Activated naive CD8-positive, alpha-beta T cell treated with anti-CD3 and anti-CD28 coated beads, Interleukin-2, amount 10 ng/mL, durations not matched to agents 7 days and 5 days (primary cell): ENCODE data around the gene DZIP3. TPM values are rescaled to one million over a fixed set of nuclear protein-coding genes. Genes with fewer than 3 reads are reported as not detected.

Experiments used
- ATAC-seq: fragments of 150-1000 bp; cut with Tn5 transposase; one replicate; pipeline ENCODE4 v1.10.0; 2021; ENCODE audit warnings: low read depth, moderate library complexity
- POLR2A ChIA-PET: fragments of 350-600 bp; sonication (Branson Sonifier 250); formaldehyde crosslinking; loops from one replicate; lab custom pipeline; 2021; ENCODE audit warnings: antibody characterized with exemption; lab: Charles Lee
- DNase-seq: peaks from one replicate; pipeline ENCODE4 v3.0.0; 2021
- H3K27ac Mint-ChIP-seq: one replicate; pipeline ENCODE4 v1.8.0; 2022; ENCODE audit warnings: mild to moderate bottlenecking, mixed read lengths
- H3K27me3 Mint-ChIP-seq: one replicate; pipeline ENCODE4 v1.8.0; 2022; ENCODE audit warnings: mild to moderate bottlenecking, moderate library complexity, mixed read lengths
- H3K36me3 Mint-ChIP-seq: one replicate; pipeline ENCODE4 v1.8.0; 2021; ENCODE audit warnings: mild to moderate bottlenecking, mixed read lengths
- H3K4me1 Mint-ChIP-seq: one replicate; pipeline ENCODE4 v1.8.0; 2021; ENCODE audit warnings: mixed read lengths
- H3K4me3 Mint-ChIP-seq: one replicate; pipeline ENCODE4 v1.8.0; 2022; ENCODE audit warnings: mild to moderate bottlenecking, moderate library complexity, mixed read lengths
- H3K9me3 Mint-ChIP-seq: one replicate; pipeline ENCODE4 v1.8.0; 2021; ENCODE audit warnings: mixed read lengths
- total RNA-seq, 2 experiments: library from RNA; stranded (reverse); gene quantifications; one replicate each; pipeline ENCODE4 v1.2.3, GENCODE V29; 2021

DZIP3 gene
- total RNA-seq, result 10 to 100 TPM; 25.2 to 29.9 TPM

DNA sequence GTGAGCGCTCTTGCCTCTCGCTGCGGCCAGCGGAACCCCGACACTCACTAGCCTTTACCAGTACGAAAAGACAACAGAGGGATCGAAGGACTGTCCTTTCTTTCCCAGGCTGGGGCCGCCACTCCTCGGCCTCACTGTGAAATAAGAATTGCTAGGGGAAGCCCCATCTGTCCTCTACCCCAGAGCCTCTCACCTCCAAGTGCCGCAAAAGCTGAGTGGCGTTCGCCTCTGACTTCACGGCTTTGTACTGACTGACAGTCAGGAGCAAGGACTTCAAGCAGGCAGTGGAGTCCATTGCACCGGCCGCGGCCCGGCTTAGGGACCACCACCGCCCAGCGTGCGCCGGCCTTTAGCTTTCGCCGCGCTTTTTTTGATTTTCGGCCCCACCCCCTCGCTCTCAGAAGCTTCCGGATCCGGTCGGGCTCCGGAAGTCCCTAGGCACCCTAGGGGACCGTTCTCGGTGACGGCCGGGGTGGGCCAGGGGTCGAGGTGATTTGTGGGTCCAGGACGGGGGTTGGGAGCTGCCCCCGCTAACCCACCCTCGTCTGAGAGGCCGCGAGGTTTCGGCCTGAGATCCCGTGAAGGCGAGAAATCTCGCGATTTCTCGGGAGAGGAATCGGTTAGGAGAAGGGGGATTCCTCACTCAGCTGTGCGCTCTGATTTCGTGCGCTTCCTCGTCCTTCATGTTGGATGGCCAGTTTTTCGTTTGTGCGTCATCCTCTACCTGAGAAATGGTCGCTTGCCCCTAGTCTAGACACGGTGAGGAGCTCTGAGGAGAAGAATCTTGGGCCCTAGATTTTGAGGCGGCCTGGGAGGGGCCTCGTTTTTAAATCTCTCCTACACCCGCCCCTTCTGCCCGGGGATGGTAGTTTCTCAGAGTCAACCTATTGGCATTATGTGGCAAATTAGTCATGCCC lies at the start of gene DZIP3, which contains the start of gene CIP2A:
DZIP3 (plus strand) TSS at position 642 of the 917 bp plus-strand sequence. CDS start 15,685 bp downstream, outside the sequence.
CIP2A (minus strand) TSS at position 358 of the 917 bp plus-strand sequence; CDS start at position 295, 63 bp downstream.
- no peaks in the 10 kb centered on the region for H3K27me3 Mint-ChIP-seq
- ATAC-seq, result peak; percentile 91
- no peaks in the 10 kb centered on the region for H3K9me3 Mint-ChIP-seq
- peak within 1 kb of the TSS; percentile 99 for H3K27ac Mint-ChIP-seq
- H3K4me3 Mint-ChIP-seq, result peak within 1 kb of the TSS; percentile 100
- DNase-seq, result peak; percentile 88
- H3K36me3 Mint-ChIP-seq, result peaks cover 24% of the 10 kb centered on the region
- POLR2A ChIA-PET, result interaction anchor here (0.6 to 4.9 kb wide), 11 partner anchors 11 to 366 kb away, joined by 3 to 151 read pairs (median 5); partner anchors contain the start of gene TRAT1
- peaks cover 40% of the 10 kb centered on the region for H3K4me1 Mint-ChIP-seq

DNA sequence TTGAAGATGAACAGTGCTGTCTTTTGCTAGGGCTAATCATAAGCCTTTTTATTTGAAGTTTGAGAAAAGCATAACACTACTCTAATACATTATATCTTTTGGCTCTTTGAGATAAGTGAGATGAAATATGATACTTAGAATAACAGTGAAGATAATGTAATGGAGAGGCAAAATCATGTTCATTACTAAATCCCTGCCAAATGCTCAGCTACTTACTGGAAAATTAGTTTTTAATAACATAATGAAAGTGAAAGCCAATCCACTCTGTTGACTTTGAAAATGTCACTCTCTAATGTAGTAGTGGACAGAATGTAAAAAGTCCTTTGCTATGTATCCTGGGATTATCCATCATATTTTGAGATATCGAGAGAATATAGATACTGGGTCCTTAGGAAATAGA lies 43.3 kb upstream of the DZIP3 start:
- no peaks in the 10 kb centered on the region for H3K9me3 Mint-ChIP-seq
- ATAC-seq (no peak), DNase-seq (no peak)
- H3K36me3 Mint-ChIP-seq, result peaks cover 47% of the 10 kb centered on the region
- H3K4me3 Mint-ChIP-seq, result no peak overlapping the region
- no peaks in the 10 kb centered on the region for H3K27me3 Mint-ChIP-seq
- POLR2A ChIA-PET, result no interaction called here
- no peak overlapping the region for H3K27ac Mint-ChIP-seq
- peaks cover 4% of the 10 kb centered on the region for H3K4me1 Mint-ChIP-seq

GRCh38 chr3:108546692-108547091 lies 42.8 kb upstream of the DZIP3 start:
- POLR2A ChIA-PET, result no interaction called here
- Mint-ChIP-seq H3K4me3 (no peak overlapping the region), H3K4me1 (peaks cover 4% of the 10 kb centered on the region), H3K36me3 (peaks cover 48% of the 10 kb centered on the region), H3K27ac (no peak overlapping the region), H3K9me3 (no peaks in the 10 kb centered on the region), H3K27me3 (no peaks in the 10 kb centered on the region)
- DNase-seq (no peak), ATAC-seq (no peak)

DNA sequence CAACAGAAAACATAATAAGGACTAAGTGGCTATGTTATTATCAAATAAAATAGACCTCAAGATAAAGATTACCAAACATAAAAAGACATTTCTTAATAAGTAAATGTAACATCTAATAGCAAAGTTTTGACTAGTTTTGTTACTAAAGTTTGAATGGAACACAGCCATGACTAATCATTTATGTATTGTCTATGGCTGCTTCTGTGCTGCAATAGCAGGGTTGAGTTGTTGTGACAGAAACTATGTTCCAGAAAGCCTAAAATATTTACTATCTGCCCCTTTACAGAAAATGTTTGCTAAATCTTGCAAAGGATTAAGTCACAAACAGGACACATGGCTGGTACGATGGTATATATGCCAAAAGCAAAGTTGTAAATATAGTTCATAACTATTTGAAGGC lies 41.2 kb upstream of the DZIP3 start:
- Mint-ChIP-seq H3K27me3 (no peaks in the 10 kb centered on the region), H3K27ac (no peak overlapping the region), H3K4me1 (peaks cover 4% of the 10 kb centered on the region), H3K4me3 (no peak overlapping the region), H3K9me3 (no peaks in the 10 kb centered on the region), H3K36me3 (peaks cover 40% of the 10 kb centered on the region)
- POLR2A ChIA-PET, result no interaction called here
- DNase-seq (no peak), ATAC-seq (no peak)

DNA sequence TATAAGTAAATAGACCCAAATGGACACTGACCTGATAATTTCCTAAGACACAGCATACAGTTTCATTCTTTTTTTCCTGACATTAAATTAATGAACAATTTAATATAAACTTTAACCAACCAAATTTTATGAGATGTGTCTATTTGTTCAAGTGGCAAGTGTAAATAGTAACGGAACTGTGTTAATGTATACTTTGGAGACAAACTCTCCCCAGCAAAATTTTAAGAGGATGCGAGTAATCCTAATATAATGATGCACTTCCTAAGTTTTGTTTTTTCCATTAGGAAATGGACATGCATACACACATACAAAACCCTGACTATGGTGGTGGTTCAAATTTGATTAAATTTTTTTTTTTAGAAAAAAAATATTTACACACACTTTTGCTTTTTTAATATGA lies 40.6 kb upstream of the DZIP3 start:
- H3K36me3 Mint-ChIP-seq, result peaks cover 34% of the 10 kb centered on the region

DNA sequence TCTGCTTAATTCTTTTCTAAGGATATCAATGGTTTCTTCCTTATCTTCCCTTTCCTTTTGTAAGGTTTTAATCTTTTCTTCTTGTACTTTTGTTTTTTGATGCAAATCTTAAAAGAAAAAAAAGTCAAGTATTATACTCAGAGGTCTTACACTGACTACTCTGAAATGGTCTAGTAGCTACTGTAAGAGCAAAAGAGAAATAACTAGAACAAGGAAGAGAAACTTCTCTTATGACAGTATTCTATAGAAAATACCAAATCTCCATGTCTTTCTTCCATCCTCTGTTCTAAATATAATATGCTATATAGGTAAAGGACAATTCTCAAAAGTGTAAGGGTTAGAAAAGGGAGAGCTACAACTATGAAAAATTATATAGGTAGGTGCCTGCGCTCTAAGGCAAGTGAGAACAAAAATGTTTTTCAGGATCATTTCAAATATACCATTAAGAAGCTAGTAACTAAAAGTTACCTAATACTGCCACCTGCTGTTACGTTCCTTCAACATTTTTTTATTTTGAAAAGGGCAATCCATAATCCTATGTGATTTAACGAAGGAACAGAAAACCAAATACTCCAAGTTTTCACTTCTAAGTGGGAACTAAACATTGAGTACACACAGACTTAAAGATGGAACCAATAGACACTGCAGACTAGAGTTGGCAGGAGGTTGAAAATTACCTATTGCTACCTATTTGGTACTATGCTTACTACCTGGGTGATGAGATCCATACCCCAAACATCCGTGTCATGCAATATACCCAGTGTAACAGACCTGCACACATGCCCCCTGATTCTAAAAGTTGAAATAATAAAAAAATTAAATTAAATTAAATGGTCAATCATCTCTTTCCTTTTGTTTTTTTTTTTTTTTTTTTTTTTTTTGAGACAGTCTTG lies 37.0 kb upstream of the DZIP3 start:
- no peaks in the 10 kb centered on the region for H3K9me3 Mint-ChIP-seq
- H3K4me1 Mint-ChIP-seq, result peaks cover 2% of the 10 kb centered on the region
- H3K36me3 Mint-ChIP-seq, result peaks cover 15% of the 10 kb centered on the region
- H3K27ac Mint-ChIP-seq, result no peak overlapping the region
- DNase-seq, result no peak
- no peak for ATAC-seq
- no peak overlapping the region for H3K4me3 Mint-ChIP-seq
- POLR2A ChIA-PET, result no interaction called here
- H3K27me3 Mint-ChIP-seq, result no peaks in the 10 kb centered on the region

More for the DNA sequence above, 40.6 kb upstream of the DZIP3 start:
- H3K27me3 Mint-ChIP-seq, result no peaks in the 10 kb centered on the region
- H3K9me3 Mint-ChIP-seq, result no peaks in the 10 kb centered on the region
- ATAC-seq (no peak), DNase-seq (no peak)
- no peak overlapping the region for H3K27ac Mint-ChIP-seq
- H3K4me3 Mint-ChIP-seq, result no peak overlapping the region
- POLR2A ChIA-PET, result no interaction called here
- peaks cover 4% of the 10 kb centered on the region for H3K4me1 Mint-ChIP-seq

DNA sequence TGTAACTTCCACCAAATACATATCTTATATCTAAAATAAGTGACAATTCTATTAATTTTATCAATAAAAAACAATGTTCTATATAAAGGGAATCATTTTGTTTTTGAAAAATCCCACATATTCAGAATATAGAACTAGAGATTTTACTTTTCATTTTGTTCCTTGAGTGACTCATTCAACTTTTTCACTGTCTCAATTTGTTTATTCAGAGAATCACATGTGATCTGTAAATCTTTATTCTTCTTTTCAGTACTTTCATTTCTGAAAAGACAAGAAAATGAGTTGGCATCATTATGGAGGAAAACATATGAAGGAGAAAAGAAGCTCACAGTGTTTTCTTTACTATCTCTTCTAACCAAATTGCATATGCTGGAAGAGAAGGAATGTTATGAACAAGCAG lies 35.3 kb upstream of the DZIP3 start:
- DNase-seq (no peak), ATAC-seq (no peak)
- Mint-ChIP-seq H3K27me3 (no peaks in the 10 kb centered on the region), H3K9me3 (no peaks in the 10 kb centered on the region), H3K36me3 (peaks cover 18% of the 10 kb centered on the region), H3K27ac (no peak overlapping the region), H3K4me1 (peaks cover 2% of the 10 kb centered on the region), H3K4me3 (no peak overlapping the region)
- POLR2A ChIA-PET, result no interaction called here

DNA sequence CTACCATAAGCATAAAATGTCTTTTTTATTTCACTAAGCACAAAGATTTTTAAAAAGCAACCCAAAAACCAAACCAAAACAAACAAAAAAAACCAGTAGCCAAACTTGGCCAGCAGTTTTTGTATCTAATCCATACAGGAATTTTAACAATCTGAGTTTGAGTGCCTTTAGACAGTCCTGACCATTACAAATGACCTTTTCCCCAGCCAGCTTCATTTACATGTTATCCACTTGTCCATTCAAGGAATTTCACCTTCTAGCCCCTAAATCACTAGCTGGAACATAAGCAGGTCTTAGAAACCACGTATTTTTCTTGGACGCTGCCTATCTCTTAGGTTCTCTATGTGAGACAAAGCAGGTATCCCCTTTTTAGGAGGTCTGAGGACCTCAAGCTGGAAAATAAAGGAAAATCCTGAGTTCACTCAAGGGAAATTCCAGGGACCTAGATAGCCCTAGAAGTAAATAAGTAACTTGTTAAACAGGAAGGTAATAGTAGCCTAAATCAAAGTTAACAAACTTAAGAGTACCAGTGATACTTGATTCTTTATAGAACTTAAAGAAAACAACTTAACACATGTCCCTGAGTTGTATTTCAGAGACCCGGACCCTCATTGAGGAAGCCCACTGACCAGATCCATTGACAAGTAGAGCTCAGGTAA lies 34.5 kb upstream of the DZIP3 start:
- Mint-ChIP-seq H3K36me3 (peaks cover 20% of the 10 kb centered on the region), H3K4me3 (no peak overlapping the region), H3K27me3 (no peaks in the 10 kb centered on the region), H3K27ac (no peak overlapping the region), H3K4me1 (peaks cover 2% of the 10 kb centered on the region), H3K9me3 (no peaks in the 10 kb centered on the region)
- DNase-seq, result no peak
- POLR2A ChIA-PET, result no interaction called here
- no peak for ATAC-seq

GRCh38 chr3:108555966-108556581 lies 33.4 kb upstream of the DZIP3 start:
- Mint-ChIP-seq H3K36me3 (peaks cover 23% of the 10 kb centered on the region), H3K27me3 (no peaks in the 10 kb centered on the region), H3K27ac (no peak overlapping the region), H3K4me1 (peaks cover 2% of the 10 kb centered on the region), H3K9me3 (no peaks in the 10 kb centered on the region), H3K4me3 (no peak overlapping the region)
- POLR2A ChIA-PET, result no interaction called here
- DNase-seq, result no peak
- ATAC-seq, result no peak

DNA sequence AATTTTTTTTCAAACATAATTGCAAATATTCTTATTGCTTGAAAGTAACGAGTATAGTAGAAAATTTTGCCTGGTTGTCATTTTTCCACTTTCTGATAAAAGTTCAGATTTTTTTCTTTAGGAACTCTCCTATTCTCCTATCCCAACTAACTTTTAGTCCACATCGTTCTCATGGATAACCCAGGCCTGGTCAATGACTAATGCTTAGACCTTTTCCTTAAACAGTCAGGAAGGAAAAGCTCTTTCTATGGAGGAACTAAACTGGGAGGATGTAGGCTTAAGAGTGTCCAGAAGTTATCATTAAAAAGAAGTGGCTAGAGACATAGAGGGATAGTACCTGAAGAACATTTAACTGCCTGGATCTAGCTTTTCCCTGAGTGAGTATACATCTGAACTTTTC lies 27.0 kb upstream of the DZIP3 start:
- Mint-ChIP-seq H3K27me3 (no peaks in the 10 kb centered on the region), H3K27ac (no peak overlapping the region), H3K4me1 (no peaks in the 10 kb centered on the region), H3K9me3 (no peaks in the 10 kb centered on the region), H3K36me3 (peaks cover 37% of the 10 kb centered on the region), H3K4me3 (no peak overlapping the region)
- DNase-seq (no peak), ATAC-seq (no peak)
- POLR2A ChIA-PET, result no interaction called here

DNA sequence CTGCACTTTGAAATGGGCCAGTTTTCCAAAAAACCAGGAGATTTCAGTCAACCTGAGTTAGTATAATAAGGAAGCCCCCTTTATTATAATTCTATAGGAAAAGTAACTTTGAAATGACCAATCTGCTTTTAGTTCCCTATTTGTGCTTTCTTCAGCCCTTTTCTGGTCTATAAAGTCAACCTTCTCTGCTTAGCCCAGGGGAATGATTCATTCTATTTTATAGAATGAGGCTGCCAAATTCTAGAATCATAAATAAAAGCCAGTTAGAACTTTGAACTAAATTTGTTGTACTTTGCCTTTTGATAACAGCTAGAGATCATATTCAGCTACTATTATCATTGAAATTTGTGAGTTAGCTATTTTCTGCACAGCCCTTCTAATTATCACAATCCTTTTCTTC lies 25.0 kb upstream of the DZIP3 start:
- DNase-seq (no peak), ATAC-seq (no peak)
- Mint-ChIP-seq H3K4me3 (no peak overlapping the region), H3K27me3 (no peaks in the 10 kb centered on the region), H3K4me1 (no peaks in the 10 kb centered on the region), H3K9me3 (no peaks in the 10 kb centered on the region), H3K27ac (no peak overlapping the region), H3K36me3 (peaks cover 32% of the 10 kb centered on the region)
- POLR2A ChIA-PET, result interaction anchor here (1.3 kb wide), 1 partner anchor 25 kb away, joined by 5 read pairs; the partner anchor contains the start of genes CIP2A and DZIP3

DNA sequence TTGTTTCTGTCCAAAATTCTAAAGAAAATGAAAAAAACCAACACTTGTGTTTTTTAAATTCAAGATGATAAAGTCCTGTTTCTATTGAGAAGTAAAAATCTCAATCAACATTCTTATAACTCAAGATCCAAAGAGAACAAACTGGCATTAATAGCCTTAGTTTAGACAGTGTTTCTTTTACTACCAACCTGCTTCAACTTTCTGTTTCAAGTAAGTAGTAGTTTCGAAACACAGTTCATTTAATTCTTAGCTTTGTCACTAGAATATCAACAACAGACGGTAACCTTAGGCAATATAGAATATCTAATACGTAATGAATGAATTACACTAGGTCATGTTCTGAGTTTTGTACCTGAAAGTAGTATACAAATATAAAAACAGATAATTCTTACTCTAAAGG lies 24.0 kb upstream of the DZIP3 start:
- POLR2A ChIA-PET, result interaction anchor here (1.3 kb wide), 1 partner anchor 24 kb away, joined by 5 read pairs; the partner anchor contains the start of genes CIP2A and DZIP3
- Mint-ChIP-seq H3K27ac (no peak overlapping the region), H3K36me3 (peaks cover 38% of the 10 kb centered on the region), H3K4me3 (no peak overlapping the region), H3K27me3 (no peaks in the 10 kb centered on the region), H3K4me1 (no peaks in the 10 kb centered on the region), H3K9me3 (no peaks in the 10 kb centered on the region)
- no peak for ATAC-seq
- no peak for DNase-seq
